ENCODE measurements around the gene ARHGAP26.

Gene ARHGAP26

DNA sequence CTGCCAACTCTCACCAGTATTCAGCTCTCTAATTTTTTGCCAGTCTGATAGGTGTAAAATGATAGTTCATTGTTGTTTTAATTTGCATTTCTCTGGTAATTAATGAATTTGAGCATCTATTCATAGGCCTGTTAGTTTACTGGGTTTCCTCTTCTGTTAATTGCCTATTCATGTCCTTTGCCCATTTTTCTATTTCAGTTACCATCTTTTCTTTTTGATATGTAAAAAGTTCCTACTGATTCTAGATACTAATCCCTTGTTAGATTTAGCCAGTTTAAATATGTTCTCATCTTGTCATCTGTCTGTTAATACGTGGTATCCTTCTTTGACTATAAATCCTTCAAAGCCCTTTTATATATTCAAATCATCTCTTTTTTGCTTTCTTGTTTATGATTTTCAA lies 247.8 kb downstream of the ARHGAP26 start:
- H3K4me3 ChIP-seq (replicated peaks; ENCODE audit: low read depth, low read length), result no peak overlapping the region
- no peak for TF ChIP-seq CTCF (IDR thresholded peaks at IDR 0.05; ENCODE audit: low read depth, low read length, missing control alignments)
- DNase-seq (ENCODE audit: extremely low read depth, low read depth), result no peak

GRCh38 chr5:143019157-143019556 lies 249.0 kb downstream of the ARHGAP26 start:
- H3K4me3 ChIP-seq (replicated peaks; ENCODE audit: low read depth, low read length), result no peak overlapping the region
- TF ChIP-seq CTCF (IDR thresholded peaks at IDR 0.05; ENCODE audit: low read depth, low read length, missing control alignments), result no peak
- no peak for DNase-seq (ENCODE audit: extremely low read depth, low read depth)

GRCh38 chr5:143019614-143020515 lies 249.7 kb downstream of the ARHGAP26 start:
- H3K4me3 ChIP-seq (replicated peaks; ENCODE audit: low read depth, low read length), result no peak overlapping the region
- no peak for TF ChIP-seq CTCF (IDR thresholded peaks at IDR 0.05; ENCODE audit: low read depth, low read length, missing control alignments)
- no peak for DNase-seq (ENCODE audit: extremely low read depth, low read depth)

- no peak for TF ChIP-seq CTCF (IDR thresholded peaks at IDR 0.05; ENCODE audit: low read depth, low read length, missing control alignments)
- no peak for DNase-seq (ENCODE audit: extremely low read depth, low read depth)
- H3K4me3 ChIP-seq (replicated peaks; ENCODE audit: low read depth, low read length), result no peak overlapping the region
Measured at GRCh38 chr5:143021595-143021994, 251.4 kb downstream of the ARHGAP26 start.

GRCh38 chr5:143023411-143024096 lies 253.4 kb downstream of the ARHGAP26 start:
- no peak overlapping the region for H3K4me3 ChIP-seq (replicated peaks; ENCODE audit: low read depth, low read length)
- TF ChIP-seq CTCF (IDR thresholded peaks at IDR 0.05; ENCODE audit: low read depth, low read length, missing control alignments), result no peak
- no peak for DNase-seq (ENCODE audit: extremely low read depth, low read depth)

GRCh38 chr5:143024228-143024920 lies 254.2 kb downstream of the ARHGAP26 start:
- TF ChIP-seq CTCF (IDR thresholded peaks at IDR 0.05; ENCODE audit: low read depth, low read length, missing control alignments), result no peak
- DNase-seq (ENCODE audit: extremely low read depth, low read depth), result no peak
- H3K4me3 ChIP-seq (replicated peaks; ENCODE audit: low read depth, low read length), result no peak overlapping the region

Data from HFF-Myc (cell line).